ENCODE measurements around the gene TNIP2.

Gene TNIP2

DNA sequence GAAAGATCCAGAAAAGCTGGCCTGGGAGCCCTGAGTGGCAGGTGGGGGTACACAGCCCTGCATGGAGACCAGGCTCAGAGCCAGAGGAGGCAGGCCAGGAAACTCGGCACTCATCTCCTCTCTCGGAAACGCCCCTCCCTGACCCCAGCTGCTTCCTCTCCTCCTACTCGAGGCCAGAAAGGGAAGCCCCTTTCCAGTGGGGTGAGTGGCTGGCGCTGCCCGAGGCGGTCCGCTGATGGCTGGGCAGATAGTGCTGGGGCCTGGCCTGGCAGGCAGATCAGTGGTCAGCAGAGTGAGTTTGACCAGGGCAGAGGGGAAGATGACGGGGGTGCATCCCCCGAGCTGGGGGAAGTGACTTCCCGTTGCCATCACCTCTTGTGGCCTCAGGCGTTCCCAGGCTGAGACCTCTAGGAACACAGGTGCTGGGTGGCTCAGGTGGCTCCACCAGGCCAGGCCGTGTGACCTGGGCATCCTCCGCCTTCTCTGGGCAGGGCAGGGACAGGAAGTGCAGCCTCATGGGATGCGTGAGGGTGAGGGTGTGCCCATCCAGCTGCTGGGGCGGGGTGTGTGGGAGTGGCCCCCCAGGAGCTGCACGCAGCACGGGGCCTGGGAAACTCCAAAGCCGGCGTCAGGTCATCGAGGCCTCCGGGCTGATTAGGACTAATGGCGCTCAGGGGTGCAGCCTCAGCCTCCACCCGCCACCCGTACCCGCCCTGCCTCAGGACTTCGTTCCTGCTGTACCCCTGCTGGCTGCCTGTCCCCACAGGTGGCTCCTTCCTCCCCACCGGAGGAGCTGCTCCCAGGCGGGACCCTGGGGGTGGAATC lies 42.5 kb upstream of the TNIP2 start:
- ATAC-seq (ENCODE audit: low read depth) (peak; percentile 20), DNase-seq (ENCODE audit: low spot score) (peak; percentile 79)
- Histone ChIP-seq H3K9me3 (ENCODE audit: severe bottlenecking) (no peaks in the 10 kb centered on the region), H3K27ac (ENCODE audit: poor library complexity, severe bottlenecking) (peak overlapping the region; percentile 86), H3K36me3 (ENCODE audit: low read depth) (peaks cover 9% of the 10 kb centered on the region), H3K4me1 (ENCODE audit: insufficient read depth, poor library complexity, severe bottlenecking) (peaks cover 80% of the 10 kb centered on the region), H3K4me3 (ENCODE audit: severe bottlenecking) (peak overlapping the region; percentile 2), H3K27me3 (ENCODE audit: insufficient read depth, poor library complexity, severe bottlenecking) (no peaks in the 10 kb centered on the region)
- TF ChIP-seq, protein P1, sequence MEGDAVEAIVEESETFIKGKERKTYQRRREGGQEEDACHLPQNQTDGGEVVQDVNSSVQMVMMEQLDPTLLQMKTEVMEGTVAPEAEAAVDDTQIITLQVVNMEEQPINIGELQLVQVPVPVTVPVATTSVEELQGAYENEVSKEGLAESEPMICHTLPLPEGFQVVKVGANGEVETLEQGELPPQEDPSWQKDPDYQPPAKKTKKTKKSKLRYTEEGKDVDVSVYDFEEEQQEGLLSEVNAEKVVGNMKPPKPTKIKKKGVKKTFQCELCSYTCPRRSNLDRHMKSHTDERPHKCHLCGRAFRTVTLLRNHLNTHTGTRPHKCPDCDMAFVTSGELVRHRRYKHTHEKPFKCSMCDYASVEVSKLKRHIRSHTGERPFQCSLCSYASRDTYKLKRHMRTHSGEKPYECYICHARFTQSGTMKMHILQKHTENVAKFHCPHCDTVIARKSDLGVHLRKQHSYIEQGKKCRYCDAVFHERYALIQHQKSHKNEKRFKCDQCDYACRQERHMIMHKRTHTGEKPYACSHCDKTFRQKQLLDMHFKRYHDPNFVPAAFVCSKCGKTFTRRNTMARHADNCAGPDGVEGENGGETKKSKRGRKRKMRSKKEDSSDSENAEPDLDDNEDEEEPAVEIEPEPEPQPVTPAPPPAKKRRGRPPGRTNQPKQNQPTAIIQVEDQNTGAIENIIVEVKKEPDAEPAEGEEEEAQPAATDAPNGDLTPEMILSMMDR (IDR thresholded peaks at IDR 0.05; ENCODE audit: poor library complexity, severe bottlenecking): no peak

DNA sequence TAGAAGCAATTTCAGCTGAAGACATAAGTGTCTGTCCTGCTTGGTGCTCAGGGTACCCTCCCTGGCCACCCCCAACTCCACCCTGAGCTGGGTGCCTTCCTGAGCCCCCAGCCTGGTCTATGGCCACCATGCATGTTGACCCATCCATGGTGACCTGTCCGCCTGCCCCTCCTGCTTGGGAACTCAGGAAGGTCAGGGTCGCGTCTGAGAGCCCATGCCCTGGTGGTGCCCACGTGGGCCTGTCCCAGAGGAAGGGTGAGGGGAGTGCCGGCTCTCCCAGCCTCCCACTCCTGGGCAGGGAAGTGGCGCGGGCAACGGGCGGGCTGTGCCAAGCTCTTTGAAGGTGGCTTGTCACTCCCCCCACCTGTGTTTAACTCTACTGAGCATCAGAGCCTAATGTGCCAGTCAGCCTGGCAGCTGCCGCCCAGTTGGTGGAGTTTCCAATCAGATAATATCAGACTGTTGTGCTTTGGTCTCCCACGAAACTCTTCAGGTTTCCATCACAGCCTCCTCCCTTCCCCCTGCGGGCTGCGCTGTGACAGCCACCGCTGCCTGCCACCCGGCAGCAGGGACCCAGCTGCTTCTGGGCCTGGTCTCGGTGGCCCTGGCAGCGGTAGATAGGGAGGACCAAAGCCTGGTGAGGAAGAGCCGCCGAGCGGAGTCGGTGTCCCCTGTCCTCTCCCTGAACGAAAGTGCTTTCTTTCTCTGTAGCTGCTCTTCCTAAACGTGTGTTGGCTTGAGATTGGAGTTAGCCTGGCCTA lies 41.6 kb upstream of the TNIP2 start:
- Histone ChIP-seq H3K27ac (ENCODE audit: poor library complexity, severe bottlenecking) (peak overlapping the region; percentile 86), H3K27me3 (ENCODE audit: insufficient read depth, poor library complexity, severe bottlenecking) (no peaks in the 10 kb centered on the region), H3K4me1 (ENCODE audit: insufficient read depth, poor library complexity, severe bottlenecking) (peaks cover 80% of the 10 kb centered on the region)

GRCh38 chr4:2796849-2797544 lies 40.9 kb upstream of the TNIP2 start:
- ATAC-seq (ENCODE audit: low read depth) (no peak), DNase-seq (ENCODE audit: low spot score) (peak; percentile 55)
- Histone ChIP-seq H3K9me3 (ENCODE audit: severe bottlenecking) (no peaks in the 10 kb centered on the region), H3K36me3 (ENCODE audit: low read depth) (no peaks in the 10 kb centered on the region), H3K4me1 (ENCODE audit: insufficient read depth, poor library complexity, severe bottlenecking) (peaks cover 77% of the 10 kb centered on the region), H3K4me3 (ENCODE audit: severe bottlenecking) (no peak overlapping the region), H3K27ac (ENCODE audit: poor library complexity, severe bottlenecking) (peak overlapping the region; percentile 86), H3K27me3 (ENCODE audit: insufficient read depth, poor library complexity, severe bottlenecking) (no peaks in the 10 kb centered on the region)
- TF ChIP-seq, protein P1 (IDR thresholded peaks at IDR 0.05; ENCODE audit: poor library complexity, severe bottlenecking): no peak

More for the DNA sequence above, 41.6 kb upstream of the TNIP2 start:
- H3K4me3 ChIP-seq (ENCODE audit: severe bottlenecking): no peak overlapping the region
- DNase-seq (ENCODE audit: low spot score) (peak; percentile 55), ATAC-seq (ENCODE audit: low read depth) (no peak)
- H3K36me3 ChIP-seq (ENCODE audit: low read depth): peaks cover 7% of the 10 kb centered on the region; the same call in 1 of the 2 replicates
- TF ChIP-seq, protein P1 (IDR thresholded peaks at IDR 0.05; ENCODE audit: poor library complexity, severe bottlenecking): no peak
- H3K9me3 ChIP-seq (ENCODE audit: severe bottlenecking): no peaks in the 10 kb centered on the region

DNA sequence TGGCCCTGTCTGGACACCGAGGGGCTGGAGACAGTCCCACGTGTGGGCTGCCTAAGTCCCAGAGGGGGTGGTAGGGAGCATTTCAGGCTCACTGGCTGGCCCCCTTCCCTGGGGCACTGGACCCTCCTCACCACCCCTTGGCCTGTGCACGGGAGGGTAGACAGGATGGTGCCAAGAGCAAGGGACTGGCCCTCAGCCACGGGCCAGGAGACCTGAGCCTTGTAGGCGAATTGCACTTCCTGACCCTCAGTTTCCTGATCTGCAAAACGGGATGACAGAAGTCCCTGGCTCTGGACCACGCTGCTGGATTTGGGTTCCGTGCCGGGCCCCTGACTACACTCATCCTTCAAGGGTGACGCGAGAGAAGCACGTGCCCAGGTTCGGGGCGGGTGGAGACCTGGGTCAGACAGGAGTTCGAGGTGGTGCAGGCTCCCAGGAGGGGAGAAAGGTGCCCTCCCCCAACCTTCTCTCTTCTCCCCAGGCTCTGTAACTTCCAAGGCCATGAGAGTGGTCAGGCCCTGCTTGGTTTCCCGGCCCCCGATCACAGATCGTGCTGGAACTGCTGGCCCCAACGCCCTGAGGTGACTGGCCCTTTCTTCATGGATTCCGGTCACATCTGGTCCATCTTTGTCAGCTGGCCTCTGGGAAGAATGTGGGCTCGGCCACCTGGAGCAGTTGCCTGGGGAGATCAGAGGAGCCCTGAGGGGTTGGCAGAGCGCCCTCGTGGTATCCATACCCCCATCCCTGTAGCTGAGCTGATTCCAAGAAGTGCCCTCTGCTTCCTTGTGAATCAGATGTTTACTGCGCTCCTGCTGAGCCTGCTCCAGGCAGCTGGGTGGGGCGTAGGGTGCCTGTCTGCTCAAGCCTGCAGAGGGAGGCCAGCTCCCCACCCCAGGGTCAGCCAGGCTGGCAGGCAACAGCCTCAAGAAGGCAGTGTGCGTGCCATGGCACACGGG lies 40.0 kb upstream of the TNIP2 start:
- DNase-seq (ENCODE audit: low spot score) (peak; percentile 91), ATAC-seq (ENCODE audit: low read depth) (peak; percentile 74)
- TF ChIP-seq, protein P1 (IDR thresholded peaks at IDR 0.05; ENCODE audit: poor library complexity, severe bottlenecking): peak; percentile 14
- Histone ChIP-seq H3K36me3 (ENCODE audit: low read depth) (no peaks in the 10 kb centered on the region), H3K9me3 (ENCODE audit: severe bottlenecking) (no peaks in the 10 kb centered on the region), H3K27ac (ENCODE audit: poor library complexity, severe bottlenecking) (peak overlapping the region; percentile 86), H3K4me3 (ENCODE audit: severe bottlenecking) (no peak overlapping the region), H3K27me3 (ENCODE audit: insufficient read depth, poor library complexity, severe bottlenecking) (no peaks in the 10 kb centered on the region), H3K4me1 (ENCODE audit: insufficient read depth, poor library complexity, severe bottlenecking) (peaks cover 69% of the 10 kb centered on the region)

All from RWPE2 (cell line).